ENCODE measurements around the gene PATJ.

The PATJ gene

DNA sequence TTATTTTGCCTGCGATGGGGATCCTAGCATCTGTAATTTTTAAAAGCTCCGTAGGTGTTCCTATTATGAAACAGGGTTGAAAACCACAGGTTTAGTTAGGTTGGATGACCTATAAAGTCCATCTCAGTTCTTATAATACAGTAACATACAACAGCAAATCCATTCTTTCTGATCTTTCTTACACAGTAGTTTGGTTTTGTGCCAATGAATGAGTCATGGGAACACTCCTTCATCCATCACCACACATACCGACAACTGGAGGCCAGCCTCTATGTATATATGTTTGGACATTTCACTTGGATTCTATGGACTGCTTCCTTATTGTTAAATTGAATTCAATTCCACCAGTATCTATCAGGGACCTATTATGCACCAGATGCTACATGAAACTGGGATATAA, 334.0 kb downstream of the PATJ start:
- Histone ChIP-seq H2AFZ (ENCODE audit: low read depth, low read length, severe bottlenecking) (no peak overlapping the region), H3K9ac (ENCODE audit: low read length) (no peak overlapping the region), H3K27ac (ENCODE audit: low read depth, low read length) (no peak overlapping the region), H3K4me2 (ENCODE audit: low read depth, low read length, poor library complexity, severe bottlenecking) (no peak overlapping the region), H3K36me3 (ENCODE audit: low read length) (no peaks in the 10 kb centered on the region), H3K79me2 (ENCODE audit: insufficient read depth, low read length) (no peaks in the 10 kb centered on the region), H3K27me3 (ENCODE audit: low read length) (no peaks in the 10 kb centered on the region), H3F3A (ENCODE audit: insufficient read depth) (no peaks in the 10 kb centered on the region), H3K4me3 (ENCODE audit: insufficient read depth, low read length, poor library complexity, severe bottlenecking) (no peak overlapping the region), H4K20me1 (ENCODE audit: low read depth, low read length) (no peaks in the 10 kb centered on the region), H3K9me2 (replicated peaks; ENCODE audit: insufficient read depth, low read length) (no peaks in the 10 kb centered on the region), H3K9me3 (ENCODE audit: insufficient read depth, low read length) (no peaks in the 10 kb centered on the region)
- no peak for TF ChIP-seq EZH2phosphoT487 (conservative IDR thresholded peaks at IDR 0.05; ENCODE audit: low read length)
- TF ChIP-seq, protein P1, sequence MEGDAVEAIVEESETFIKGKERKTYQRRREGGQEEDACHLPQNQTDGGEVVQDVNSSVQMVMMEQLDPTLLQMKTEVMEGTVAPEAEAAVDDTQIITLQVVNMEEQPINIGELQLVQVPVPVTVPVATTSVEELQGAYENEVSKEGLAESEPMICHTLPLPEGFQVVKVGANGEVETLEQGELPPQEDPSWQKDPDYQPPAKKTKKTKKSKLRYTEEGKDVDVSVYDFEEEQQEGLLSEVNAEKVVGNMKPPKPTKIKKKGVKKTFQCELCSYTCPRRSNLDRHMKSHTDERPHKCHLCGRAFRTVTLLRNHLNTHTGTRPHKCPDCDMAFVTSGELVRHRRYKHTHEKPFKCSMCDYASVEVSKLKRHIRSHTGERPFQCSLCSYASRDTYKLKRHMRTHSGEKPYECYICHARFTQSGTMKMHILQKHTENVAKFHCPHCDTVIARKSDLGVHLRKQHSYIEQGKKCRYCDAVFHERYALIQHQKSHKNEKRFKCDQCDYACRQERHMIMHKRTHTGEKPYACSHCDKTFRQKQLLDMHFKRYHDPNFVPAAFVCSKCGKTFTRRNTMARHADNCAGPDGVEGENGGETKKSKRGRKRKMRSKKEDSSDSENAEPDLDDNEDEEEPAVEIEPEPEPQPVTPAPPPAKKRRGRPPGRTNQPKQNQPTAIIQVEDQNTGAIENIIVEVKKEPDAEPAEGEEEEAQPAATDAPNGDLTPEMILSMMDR (IDR thresholded peaks at IDR 0.05; ENCODE audit: insufficient read depth, low read length, poor library complexity, severe bottlenecking), result no peak

DNA sequence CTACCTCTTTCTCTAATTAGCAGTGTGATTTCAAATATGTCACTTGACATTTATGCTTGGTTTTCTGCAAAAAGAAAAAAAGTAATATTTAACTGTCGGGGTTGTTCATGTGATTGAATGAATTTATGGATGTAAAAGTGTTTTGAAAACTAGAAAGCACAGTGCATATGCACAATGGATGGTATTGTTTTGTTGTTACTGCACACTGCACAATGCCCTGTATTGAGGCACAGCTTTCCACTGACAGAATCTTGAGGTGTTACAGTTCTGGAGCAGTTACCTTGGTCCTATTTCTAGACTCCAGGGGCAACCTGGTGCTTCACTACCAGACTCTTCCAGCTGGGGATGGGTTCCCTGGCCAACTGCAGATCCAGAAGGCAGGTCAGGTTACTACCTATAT, 335.5 kb downstream of the PATJ start:
- no peaks in the 10 kb centered on the region for H3F3A ChIP-seq (ENCODE audit: insufficient read depth)
- no peaks in the 10 kb centered on the region for H3K9me3 ChIP-seq (ENCODE audit: insufficient read depth, low read length)
- TF ChIP-seq, protein P1 (IDR thresholded peaks at IDR 0.05; ENCODE audit: insufficient read depth, low read length, poor library complexity, severe bottlenecking), result no peak
- no peak for TF ChIP-seq EZH2phosphoT487 (conservative IDR thresholded peaks at IDR 0.05; ENCODE audit: low read length)
- no peaks in the 10 kb centered on the region for H3K79me2 ChIP-seq (ENCODE audit: insufficient read depth, low read length)
- no peak overlapping the region for H3K4me2 ChIP-seq (ENCODE audit: low read depth, low read length, poor library complexity, severe bottlenecking)
- H2AFZ ChIP-seq (ENCODE audit: low read depth, low read length, severe bottlenecking), result no peak overlapping the region
- H3K9me2 ChIP-seq (replicated peaks; ENCODE audit: insufficient read depth, low read length), result no peaks in the 10 kb centered on the region
- no peak overlapping the region for H3K4me3 ChIP-seq (ENCODE audit: insufficient read depth, low read length, poor library complexity, severe bottlenecking)
- no peaks in the 10 kb centered on the region for H4K20me1 ChIP-seq (ENCODE audit: low read depth, low read length)
- H3K27me3 ChIP-seq (ENCODE audit: low read length), result no peaks in the 10 kb centered on the region
- H3K27ac ChIP-seq (ENCODE audit: low read depth, low read length), result no peak overlapping the region
- H3K9ac ChIP-seq (ENCODE audit: low read length), result no peak overlapping the region
- H3K36me3 ChIP-seq (ENCODE audit: low read length), result no peaks in the 10 kb centered on the region

DNA sequence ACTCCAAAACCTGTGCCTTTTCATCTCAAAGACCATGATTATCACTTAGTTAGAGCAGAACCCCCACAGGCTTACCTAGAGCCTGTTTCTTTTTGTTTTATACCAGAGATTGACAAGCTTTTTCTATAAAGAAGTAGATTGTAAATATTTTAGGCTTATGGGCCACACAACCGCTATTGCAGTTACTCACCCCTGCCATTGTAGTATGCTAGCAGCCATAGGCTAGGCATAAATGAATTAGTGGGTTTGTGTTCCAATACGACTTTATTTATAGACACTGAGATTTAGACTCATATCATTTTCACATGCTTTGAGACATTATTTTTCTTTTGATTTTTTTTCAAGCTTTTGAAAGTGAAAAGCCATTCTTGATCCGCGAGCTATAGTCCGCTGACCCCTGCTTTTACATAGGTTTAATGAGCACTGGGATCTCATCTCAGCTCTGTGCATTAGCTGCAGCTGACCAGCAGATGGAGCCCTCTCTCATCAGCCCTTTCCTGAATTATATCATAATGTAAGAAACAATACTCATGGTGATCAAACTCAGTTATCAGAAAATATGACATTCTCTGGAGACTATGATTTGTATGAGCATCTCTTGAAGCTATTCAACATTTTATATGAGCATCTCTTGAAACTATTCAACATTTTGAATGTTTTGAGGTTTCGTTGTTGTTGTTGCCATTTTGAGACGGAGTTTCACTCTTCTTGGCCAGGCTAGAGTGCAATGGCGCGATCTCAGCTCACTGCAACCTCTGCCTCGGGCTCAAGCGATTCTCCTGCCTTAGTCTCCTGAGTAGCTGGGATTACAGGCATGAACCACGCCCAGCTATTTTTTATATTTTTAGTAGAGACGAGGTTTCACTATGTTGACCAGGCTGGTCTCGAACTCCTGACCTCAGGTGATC, 340.4 kb downstream of the PATJ start:
- Histone ChIP-seq H3K4me3 (ENCODE audit: insufficient read depth, low read length, poor library complexity, severe bottlenecking) (no peak overlapping the region), H3K36me3 (ENCODE audit: low read length) (no peaks in the 10 kb centered on the region), H3F3A (ENCODE audit: insufficient read depth) (no peaks in the 10 kb centered on the region), H3K9ac (ENCODE audit: low read length) (no peak overlapping the region), H3K9me2 (replicated peaks; ENCODE audit: insufficient read depth, low read length) (no peaks in the 10 kb centered on the region), H3K4me2 (ENCODE audit: low read depth, low read length, poor library complexity, severe bottlenecking) (no peak overlapping the region), H3K27ac (ENCODE audit: low read depth, low read length) (no peak overlapping the region), H4K20me1 (ENCODE audit: low read depth, low read length) (no peaks in the 10 kb centered on the region), H3K79me2 (ENCODE audit: insufficient read depth, low read length) (no peaks in the 10 kb centered on the region), H3K27me3 (ENCODE audit: low read length) (no peaks in the 10 kb centered on the region), H3K9me3 (ENCODE audit: insufficient read depth, low read length) (no peaks in the 10 kb centered on the region), H2AFZ (ENCODE audit: low read depth, low read length, severe bottlenecking) (no peak overlapping the region)
- no peak for TF ChIP-seq EZH2phosphoT487 (conservative IDR thresholded peaks at IDR 0.05; ENCODE audit: low read length)
- TF ChIP-seq, protein P1 (IDR thresholded peaks at IDR 0.05; ENCODE audit: insufficient read depth, low read length, poor library complexity, severe bottlenecking), result peak; percentile 81

Data from SU-DHL-6 (cell line).